PC-3 (cell line): Measurements from ENCODE around the gene MMAA. TPM values are rescaled to one million over a fixed set of nuclear protein-coding genes. Genes with fewer than 3 reads are reported as not detected.

Experiments used
- ATAC-seq: fragments of 200-7000 bp; cut with Tn5 transposase; 2 replicates; pipeline ENCODE4 v1.9.1; 2020; ENCODE audit warnings: mild to moderate bottlenecking, moderate library complexity
- BruUV-seq: library from RNA; stranded (reverse); fragments of 400-500 nt; replicated peaks from 2 replicates; lab custom pipeline; 2021; lab: Mats Ljungman, UMichigan
- CTCF ChIA-PET: fragments of 300-600 bp; sonication (Branson Sonifier 250); formaldehyde crosslinking; loops from one replicate; lab custom pipeline; 2022; ENCODE audit warnings: antibody characterized with exemption; lab: Charles Lee
- POLR2A ChIA-PET: fragments of 300-600 bp; sonication (Branson Sonifier 250); formaldehyde crosslinking; loops from one replicate; lab custom pipeline; 2022; ENCODE audit warnings: antibody characterized with exemption; ENCODE audit not compliant: unreplicated experiment; lab: Charles Lee
- DNase-seq: peaks from one replicate; pipeline ENCODE4 v3.0.0-alpha.2; 2015
- H2AFZ ChIP-seq: fragments of 300-600 bp; sonication (generic); 2 replicates; pipeline ENCODE4 v1.6.0; 2016; ENCODE audit warnings: antibody characterized with exemption, low read length
- H3F3A ChIP-seq: fragments of 300-600 bp; sonication (generic); one replicate; pipeline ENCODE4 v1.6.0; 2017; ENCODE audit warnings: antibody characterized with exemption, low read length, control low read depth, mild to moderate bottlenecking; ENCODE audit not compliant: unreplicated experiment
- H3K27ac ChIP-seq: fragments of 300-600 bp; sonication (generic); 2 replicates; pipeline ENCODE4 v1.5.1; 2016; ENCODE audit warnings: mild to moderate bottlenecking, low read length
- H3K27me3 ChIP-seq: fragments of 300-600 bp; sonication (generic); 2 replicates; pipeline ENCODE4 v1.6.1; 2016; ENCODE audit warnings: low read length, mixed read lengths
- H3K36me3 ChIP-seq: fragments of 300-600 bp; sonication (generic); 2 replicates; pipeline ENCODE4 v1.6.1; 2016; ENCODE audit warnings: low read depth, mixed run types, low read length, mixed read lengths
- H3K4me1 ChIP-seq: fragments of 300-600 bp; sonication (generic); 2 replicates; pipeline ENCODE4 v1.5.1; 2016; ENCODE audit warnings: low read length; ENCODE audit not compliant: insufficient read depth
- H3K4me2 ChIP-seq: fragments of 300-600 bp; sonication (generic); 2 replicates; pipeline ENCODE4 v1.6.0; 2016; ENCODE audit warnings: low read length
- H3K4me3 ChIP-seq: fragments of 300-600 bp; sonication (generic); 2 replicates; pipeline ENCODE4 v1.5.1; 2016; ENCODE audit warnings: mild to moderate bottlenecking, low read length, mixed read lengths
- H3K79me2 ChIP-seq: fragments of 300-600 bp; sonication (generic); 2 replicates; pipeline ENCODE4 v1.6.1; 2017; ENCODE audit warnings: low read length, mixed read lengths
- H3K9ac ChIP-seq: fragments of 300-600 bp; sonication (generic); 2 replicates; pipeline ENCODE4 v1.6.0; 2016; ENCODE audit warnings: mild to moderate bottlenecking, low read length
- H3K9me2 ChIP-seq: fragments of 300-600 bp; sonication (generic); replicated peaks from 2 replicates; pipeline ENCODE4 v1.6.1; 2016; ENCODE audit warnings: mixed run types, low read length, mixed read lengths
- H3K9me3 ChIP-seq: fragments of 300-600 bp; sonication (generic); 2 replicates; pipeline ENCODE4 v1.6.1; 2016; ENCODE audit warnings: low read length, mixed read lengths
- H4K20me1 ChIP-seq: fragments of 300-600 bp; sonication (generic); 2 replicates; pipeline ENCODE4 v1.6.1; 2016; ENCODE audit warnings: low read length, mixed read lengths
- EZH2 ChIP-seq: fragments of 300-600 bp; sonication (generic); IDR thresholded peaks from one replicate; pipeline ENCODE4 v1.6.1; 2017; ENCODE audit warnings: antibody characterized with exemption, mild to moderate bottlenecking, low read length; ENCODE audit not compliant: unreplicated experiment
- EZH2phosphoT487 ChIP-seq: fragments of 300-600 bp; sonication (generic); IDR thresholded peaks from 2 replicates; pipeline ENCODE4 v1.6.1; 2018; ENCODE audit warnings: mild to moderate bottlenecking, antibody characterized with exemption, low read length, borderline replicate concordance
- intact Hi-C: fragments of 100-400 bp; cut with micrococcal nuclease; formaldehyde crosslinking; loops from 2 replicates; pipeline ENCODE4 v1.9.0; 2023
- total RNA-seq: library from RNA; depleted of rRNA; stranded (reverse); fragments of >200 nt; gene quantifications from 2 replicates; pipeline ENCODE4 v1.2.3, GENCODE V29; 2014; rRNA removed
- TF ChIP-seq, protein P1 (sequence below): fragments of 300-600 bp; sonication (generic); conservative IDR thresholded peaks from 2 replicates; pipeline ENCODE4 v1.5.1; 2017; ENCODE audit warnings: antibody characterized with exemption, low read depth, mild to moderate bottlenecking, low read length

Gene MMAA
- total RNA-seq, 1 experiment from 2014 or later = 5.3 TPM

DNA sequence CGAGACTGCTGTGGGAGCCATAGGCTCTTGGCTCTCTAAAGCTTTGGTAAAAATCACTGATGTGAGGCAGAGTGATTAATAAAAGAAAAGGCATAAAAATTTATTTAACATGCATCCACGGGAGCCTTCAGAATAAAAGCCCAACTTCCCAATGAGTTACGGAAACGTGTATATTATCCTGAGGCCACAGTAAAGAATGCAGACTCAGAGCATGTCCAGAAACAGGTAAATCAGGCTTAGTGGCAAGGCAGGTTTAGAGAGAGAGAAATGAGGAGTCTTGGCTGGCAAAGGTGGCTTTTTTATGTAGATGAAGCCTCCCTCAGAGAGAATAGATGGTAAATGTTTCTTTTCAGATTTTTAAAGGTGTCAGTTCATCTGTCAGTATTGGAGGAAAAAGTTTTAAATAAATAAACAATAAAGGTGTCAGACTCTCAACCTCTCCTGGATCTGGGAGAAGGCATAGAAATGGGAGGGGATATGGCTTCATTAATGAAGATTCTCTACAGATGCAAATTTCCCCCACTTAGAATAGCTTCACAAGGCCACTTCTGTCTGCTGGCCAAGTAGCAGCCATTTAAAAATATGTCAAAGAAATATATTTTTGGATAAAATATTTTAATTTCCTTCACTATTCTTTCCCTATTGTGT, 84.8 kb downstream of the MMAA start:
- Histone ChIP-seq H4K20me1 (no peaks in the 10 kb centered on the region), H3K4me3 (no peak overlapping the region), H3K79me2 (no peaks in the 10 kb centered on the region), H3K9me3 (no peaks in the 10 kb centered on the region), H3K9ac (no peak overlapping the region), H3K9me2 (no peaks in the 10 kb centered on the region), H3F3A (no peaks in the 10 kb centered on the region), H3K4me1 (no peaks in the 10 kb centered on the region), H3K27me3 (no peaks in the 10 kb centered on the region), H3K4me2 (no peak overlapping the region), H3K27ac (no peak overlapping the region), H2AFZ (no peak overlapping the region), H3K36me3 (no peaks in the 10 kb centered on the region)
- DNase-seq (peak; percentile 25), ATAC-seq (no peak)
- TF ChIP-seq EZH2phosphoT487 (no peak), EZH2 (no peak)
- TF ChIP-seq, protein P1, sequence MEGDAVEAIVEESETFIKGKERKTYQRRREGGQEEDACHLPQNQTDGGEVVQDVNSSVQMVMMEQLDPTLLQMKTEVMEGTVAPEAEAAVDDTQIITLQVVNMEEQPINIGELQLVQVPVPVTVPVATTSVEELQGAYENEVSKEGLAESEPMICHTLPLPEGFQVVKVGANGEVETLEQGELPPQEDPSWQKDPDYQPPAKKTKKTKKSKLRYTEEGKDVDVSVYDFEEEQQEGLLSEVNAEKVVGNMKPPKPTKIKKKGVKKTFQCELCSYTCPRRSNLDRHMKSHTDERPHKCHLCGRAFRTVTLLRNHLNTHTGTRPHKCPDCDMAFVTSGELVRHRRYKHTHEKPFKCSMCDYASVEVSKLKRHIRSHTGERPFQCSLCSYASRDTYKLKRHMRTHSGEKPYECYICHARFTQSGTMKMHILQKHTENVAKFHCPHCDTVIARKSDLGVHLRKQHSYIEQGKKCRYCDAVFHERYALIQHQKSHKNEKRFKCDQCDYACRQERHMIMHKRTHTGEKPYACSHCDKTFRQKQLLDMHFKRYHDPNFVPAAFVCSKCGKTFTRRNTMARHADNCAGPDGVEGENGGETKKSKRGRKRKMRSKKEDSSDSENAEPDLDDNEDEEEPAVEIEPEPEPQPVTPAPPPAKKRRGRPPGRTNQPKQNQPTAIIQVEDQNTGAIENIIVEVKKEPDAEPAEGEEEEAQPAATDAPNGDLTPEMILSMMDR = no peak
- no TSS peak for BruUV-seq
- intact Hi-C loops = no loop called here
- ChIA-PET CTCF (no interaction called here), POLR2A (no interaction called here)

- Histone ChIP-seq H3K36me3 (no peaks in the 10 kb centered on the region), H3K9me2 (no peaks in the 10 kb centered on the region), H3K4me3 (no peak overlapping the region), H3K79me2 (no peaks in the 10 kb centered on the region), H4K20me1 (no peaks in the 10 kb centered on the region), H3K4me2 (no peak overlapping the region), H3F3A (no peaks in the 10 kb centered on the region), H3K27ac (no peak overlapping the region), H2AFZ (no peak overlapping the region), H3K4me1 (peaks cover 14% of the 10 kb centered on the region), H3K9me3 (0 out of 2 replicates have a peak, but pooled peaks cover 8% of the 10 kb centered on the region), H3K9ac (no peak overlapping the region), H3K27me3 (no peaks in the 10 kb centered on the region)
- ChIA-PET POLR2A (no interaction called here), CTCF (no interaction called here)
- ATAC-seq (no peak), DNase-seq (no peak)
- intact Hi-C loops = no loop called here
- no TSS peak for BruUV-seq
- TF ChIP-seq EZH2phosphoT487 = no peak
- TF ChIP-seq, protein P1 = no peak
- TF ChIP-seq EZH2 = no peak
Measured at GRCh38 chr4:145709336-145709735, 90.2 kb downstream of the MMAA start.

Other genes with a start within 250 kb of the MMAA start
- 13.3 and 14.8 TPM in 2 replicates for gene SMAD1, start 137.5 kb upstream of the MMAA start, total RNA-seq
- not detected in 2 replicates for gene C4orf51, start 60.8 kb downstream of the MMAA start, total RNA-seq